UCSD-AML1 (cell line): ENCODE data around the gene NR1H2.
"Not testable (repeated sequence)": the region's sequence is repeated elsewhere in the genome, so short reads cannot be mapped to it uniquely, and the experiment has no call there.

Experiments
- DNase-seq: peaks from one replicate; lab custom pipeline; 2025; ENCODE audit not compliant: unreplicated experiment; lab: John Stamatoyannopoulos, UW

The NR1H2 gene

GRCh38 chr19:50377517-50377916, 1.3 kb downstream of the NR1H2 start:
- no peak for DNase-seq

- DNase-seq, result no peak
These were observed 2.1 kb downstream of the NR1H2 start for GRCh38 chr19:50378169-50378862.

GRCh38 chr19:50378863-50379236, 2.6 kb downstream of the NR1H2 start:
- DNase-seq, result no peak

GRCh38 chr19:50379602-50380001, 3.3 kb downstream of the NR1H2 start:
- DNase-seq, result no peak

GRCh38 chr19:50380137-50380536, 3.9 kb downstream of the NR1H2 start:
- no peak for DNase-seq

- DNase-seq, result no peak
These were observed 4.5 kb downstream of the NR1H2 start for GRCh38 chr19:50380751-50381151.

- DNase-seq, result no peak
These were observed 5.8 kb downstream of the NR1H2 start for GRCh38 chr19:50381881-50382729.

- DNase-seq, result no peak
These were observed 7.0 kb downstream of the NR1H2 start for GRCh38 chr19:50383001-50383851.

GRCh38 chr19:50383852-50384684, 7.8 kb downstream of the NR1H2 start, which contains the start of gene POLD1:
Gene POLD1 (plus strand): TSS chr19:50384347. CDS start chr19:50398852, 14,505 bp downstream.
- peak; percentile 98 for DNase-seq

GRCh38 chr19:50384685-50385535, 8.7 kb downstream of the NR1H2 start:
- DNase-seq, result peak; percentile 51

GRCh38 chr19:50387176-50387867, 11.1 kb downstream of the NR1H2 start:
- DNase-seq, result peak; percentile 19

- no peak for DNase-seq
These were observed 11.6 kb downstream of the NR1H2 start for GRCh38 chr19:50387868-50388245.

GRCh38 chr19:50390295-50390694, 14.0 kb downstream of the NR1H2 start:
- not testable (repeated sequence) for DNase-seq

- not testable (repeated sequence) for DNase-seq
These were observed 14.7 kb downstream of the NR1H2 start for GRCh38 chr19:50390952-50391351.

- no peak for DNase-seq
These were observed 16.5 kb downstream of the NR1H2 start for GRCh38 chr19:50392759-50393158.

GRCh38 chr19:50393589-50393988, 17.3 kb downstream of the NR1H2 start:
- DNase-seq, result no peak

GRCh38 chr19:50394017-50394416, 17.8 kb downstream of the NR1H2 start:
- DNase-seq, result no peak

- DNase-seq, result no peak
These were observed 22.6 kb downstream of the NR1H2 start for GRCh38 chr19:50398675-50399367.
